PC-9 (cell line): ENCODE results near the gene HEG1.

Experiments used
- EZH2 ChIP-seq: fragments of 200-600 bp; sonication (generic); IDR thresholded peaks from 2 replicates; pipeline ENCODE4 v1.8.0; 2017; ENCODE audit warnings: antibody characterized with exemption, low read depth
- TF ChIP-seq, protein P1 (sequence below): fragments of 200-600 bp; sonication (generic); conservative IDR thresholded peaks from 2 replicates; pipeline ENCODE4 v1.6.1; 2017; ENCODE audit warnings: mixed run types, antibody characterized with exemption, mild to moderate bottlenecking, moderate library complexity

DNA sequence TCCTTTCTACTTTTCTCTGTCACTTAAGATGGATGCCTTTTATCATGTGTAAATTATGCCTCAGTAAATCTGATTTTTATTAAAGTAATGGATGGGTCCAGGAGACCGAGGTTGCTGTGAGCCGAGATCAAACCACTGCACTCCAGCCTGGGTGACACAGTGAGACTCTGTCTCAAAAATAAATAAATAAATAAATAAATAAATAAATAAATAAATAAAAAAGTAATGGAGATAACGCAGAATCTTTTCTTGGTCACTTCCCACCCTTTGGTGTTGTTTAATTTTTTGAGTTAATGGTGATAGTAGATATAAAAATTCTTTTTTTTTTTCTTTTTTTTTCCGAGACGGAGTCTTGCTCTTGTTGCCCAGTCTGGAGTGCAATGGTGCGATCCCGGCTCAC, 77.2 kb downstream of the HEG1 start:
- TF ChIP-seq, protein P1, sequence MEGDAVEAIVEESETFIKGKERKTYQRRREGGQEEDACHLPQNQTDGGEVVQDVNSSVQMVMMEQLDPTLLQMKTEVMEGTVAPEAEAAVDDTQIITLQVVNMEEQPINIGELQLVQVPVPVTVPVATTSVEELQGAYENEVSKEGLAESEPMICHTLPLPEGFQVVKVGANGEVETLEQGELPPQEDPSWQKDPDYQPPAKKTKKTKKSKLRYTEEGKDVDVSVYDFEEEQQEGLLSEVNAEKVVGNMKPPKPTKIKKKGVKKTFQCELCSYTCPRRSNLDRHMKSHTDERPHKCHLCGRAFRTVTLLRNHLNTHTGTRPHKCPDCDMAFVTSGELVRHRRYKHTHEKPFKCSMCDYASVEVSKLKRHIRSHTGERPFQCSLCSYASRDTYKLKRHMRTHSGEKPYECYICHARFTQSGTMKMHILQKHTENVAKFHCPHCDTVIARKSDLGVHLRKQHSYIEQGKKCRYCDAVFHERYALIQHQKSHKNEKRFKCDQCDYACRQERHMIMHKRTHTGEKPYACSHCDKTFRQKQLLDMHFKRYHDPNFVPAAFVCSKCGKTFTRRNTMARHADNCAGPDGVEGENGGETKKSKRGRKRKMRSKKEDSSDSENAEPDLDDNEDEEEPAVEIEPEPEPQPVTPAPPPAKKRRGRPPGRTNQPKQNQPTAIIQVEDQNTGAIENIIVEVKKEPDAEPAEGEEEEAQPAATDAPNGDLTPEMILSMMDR = no peak
- TF ChIP-seq EZH2 = no peak
